H1 (cell line): ENCODE data around the gene PRKCA. TPM values are rescaled to one million over a fixed set of nuclear protein-coding genes. Genes with fewer than 3 reads are reported as not detected.

Source experiments
- CTCF ChIA-PET: fragments of 300-600 bp; sonication (Branson Sonifier 250); formaldehyde crosslinking; loops from one replicate; lab custom pipeline; 2021; ENCODE audit not compliant: partially characterized antibody; lab: Charles Lee
- POLR2A ChIA-PET: fragments of 300-600 bp; sonication (Branson Sonifier 250); formaldehyde crosslinking; loops from one replicate; lab custom pipeline; 2021; ENCODE audit warnings: inconsistent platforms; ENCODE audit not compliant: partially characterized antibody; lab: Charles Lee
- DNase-seq, 2 experiments: peaks; one replicate each; pipeline versions ENCODE4 v3.0.0 to v3.0.0-alpha.2; 2010 to 2022; ENCODE audit warnings: low spot score in 2 of 2, low read depth in 1 of 2, mixed read lengths in 1 of 2
- FAIRE-seq: peaks from 2 replicates; lab custom pipeline; 2011; peaks lifted over from hg19 to GRCh38; lab: Jason Lieb, UNC
- H2AFZ ChIP-seq: 2 replicates; pipeline ENCODE4 v1.8.1; 2012; ENCODE audit warnings: low read length, inconsistent platforms
- H2AK5ac ChIP-seq: 2 replicates; pipeline ENCODE4 v1.6.1; 2013; ENCODE audit warnings: low read depth, low read length
- H2BK120ac ChIP-seq: replicated peaks from 2 replicates; pipeline ENCODE3; 2013; ENCODE audit warnings: low read depth, low read length, inconsistent platforms
- H2BK12ac ChIP-seq: 2 replicates; pipeline ENCODE4 v1.6.1; 2013; ENCODE audit warnings: low read depth, low read length
- H2BK15ac ChIP-seq: 2 replicates; pipeline ENCODE4 v1.6.1; 2013; ENCODE audit warnings: low read length
- H2BK20ac ChIP-seq: 2 replicates; pipeline ENCODE4 v1.6.1; 2013; ENCODE audit warnings: low read length
- H2BK5ac ChIP-seq: 2 replicates; pipeline ENCODE4 v1.6.1; 2013; ENCODE audit warnings: low read depth, low read length
- H3K14ac ChIP-seq: 2 replicates; pipeline ENCODE4 v1.6.1; 2013; ENCODE audit warnings: inconsistent platforms; ENCODE audit not compliant: insufficient read length
- H3K18ac ChIP-seq: 2 replicates; pipeline ENCODE4 v1.6.1; 2013; ENCODE audit warnings: low read length; ENCODE audit errors: extremely low read depth
- H3K23ac ChIP-seq: 2 replicates; pipeline ENCODE4 v1.6.1; 2013; ENCODE audit warnings: inconsistent platforms; ENCODE audit not compliant: insufficient read length
- H3K23me2 ChIP-seq: 2 replicates; pipeline ENCODE4 v1.6.1; 2013; ENCODE audit warnings: low read depth, low read length
- H3K27ac ChIP-seq: 2 replicates; pipeline ENCODE4 v1.6.1; 2011; ENCODE audit warnings: low read depth, low read length, inconsistent platforms
- H3K27me3 ChIP-seq, 4 experiments: replicated peaks in 1 of 4; 1 replicate in 1 of 4; 2 replicates in 3 of 4; pipeline versions ENCODE4 v1.6.1 to v1.8.1; 2011 to 2013; ENCODE audit warnings: low read length in 3 of 4, mild to moderate bottlenecking in 3 of 4, inconsistent platforms in 2 of 4, mixed read lengths in 2 of 4, moderate library complexity in 1 of 4; ENCODE audit not compliant: control insufficient read depth in 3 of 4, insufficient read depth in 3 of 4; ENCODE audit errors: extremely low read depth in 1 of 4
- H3K36me3 ChIP-seq, 4 experiments: 2 replicates each; pipeline versions ENCODE4 v1.6.1 to v1.8.1; 2011 to 2013; ENCODE audit warnings: mild to moderate bottlenecking in 4 of 4, low read length in 3 of 4, moderate library complexity in 2 of 4, control low read depth in 1 of 4, inconsistent platforms in 1 of 4; ENCODE audit not compliant: insufficient read depth in 4 of 4, control insufficient read depth in 2 of 4
- H3K4ac ChIP-seq: replicated peaks from 2 replicates; pipeline ENCODE3; 2013; ENCODE audit warnings: low read length, low read depth, mixed read lengths, inconsistent platforms; ENCODE audit not compliant: insufficient read length
- H3K4me1 ChIP-seq, 4 experiments: replicated peaks in 1 of 4; 1 replicate in 1 of 4; 2 replicates in 3 of 4; pipeline versions ENCODE4 v1.6.1 to v1.8.1; 2011 to 2013; ENCODE audit warnings: low read length in 3 of 4, inconsistent platforms in 2 of 4, mixed read lengths in 1 of 4; ENCODE audit not compliant: insufficient read depth in 4 of 4, control insufficient read depth in 3 of 4
- H3K4me2 ChIP-seq, 2 experiments: 2 replicates each; pipeline versions ENCODE4 v1.6.1 to v1.8.1; 2011 to 2013; ENCODE audit warnings: low read depth in 2 of 2, low read length in 2 of 2, control low read depth in 1 of 2, inconsistent platforms in 1 of 2, mild to moderate bottlenecking in 1 of 2; ENCODE audit not compliant: insufficient read depth in 1 of 2
- H3K4me3 ChIP-seq, 4 experiments: fragments of 200-600, 300-600 bp in 1 of 4; sonication (generic), shearing (Covaris generic), sonication (Bioruptor Twin) in 1 of 4; 2 replicates each; pipeline versions ENCODE4 v1.5.1 to v1.8.1; 2011 to 2016; ENCODE audit warnings: low read length in 4 of 4, low read depth in 3 of 4, control low read depth in 2 of 4, inconsistent platforms in 2 of 4, mild to moderate bottlenecking in 2 of 4, mixed read lengths in 1 of 4, moderate library complexity in 1 of 4; ENCODE audit not compliant: insufficient read depth in 2 of 4; ENCODE audit errors: extremely low read depth in 1 of 4
- H3K56ac ChIP-seq: replicated peaks from 2 replicates; pipeline ENCODE3; 2013; ENCODE audit warnings: low read depth, mild to moderate bottlenecking, mixed read lengths, low read length, inconsistent platforms; ENCODE audit not compliant: insufficient read length
- H3K79me1 ChIP-seq: 2 replicates; pipeline ENCODE4 v1.6.1; 2013; ENCODE audit warnings: low read depth, low read length, control low read depth
- H3K79me2 ChIP-seq, 2 experiments: 2 replicates each; pipeline versions ENCODE4 v1.6.1 to v1.8.1; 2012 to 2013; ENCODE audit warnings: low read length in 2 of 2, mild to moderate bottlenecking in 2 of 2, inconsistent platforms in 1 of 2; ENCODE audit not compliant: insufficient read depth in 2 of 2, control insufficient read depth in 1 of 2
- H3K9ac ChIP-seq, 4 experiments: replicated peaks in 1 of 4; 1 replicate in 1 of 4; 2 replicates in 3 of 4; pipeline versions ENCODE4 v1.6.1 to v1.8.1; 2011 to 2013; ENCODE audit warnings: low read depth in 3 of 4, low read length in 3 of 4, control low read depth in 2 of 4, mild to moderate bottlenecking in 2 of 4, moderate library complexity in 2 of 4, inconsistent platforms in 1 of 4; ENCODE audit errors: extremely low read depth in 1 of 4
- H3K9me3 ChIP-seq, 2 experiments: 2 replicates each; pipeline versions ENCODE4 v1.6.1 to v1.8.1; 2012 to 2013; ENCODE audit warnings: mild to moderate bottlenecking in 2 of 2, moderate library complexity in 2 of 2, control low read depth in 1 of 2, inconsistent platforms in 1 of 2, low read depth in 1 of 2, low read length in 1 of 2, mixed read lengths in 1 of 2; ENCODE audit not compliant: insufficient read depth in 2 of 2
- H4K20me1 ChIP-seq, 2 experiments: replicated peaks in 1 of 2; 2 replicates each; pipeline versions ENCODE3 to v1.8.1; 2011 to 2013; ENCODE audit warnings: inconsistent platforms in 2 of 2, low read length in 2 of 2, mild to moderate bottlenecking in 1 of 2; ENCODE audit not compliant: insufficient read depth in 2 of 2, control insufficient read depth in 1 of 2
- H4K5ac ChIP-seq: 2 replicates; pipeline ENCODE4 v1.6.1; 2013; ENCODE audit warnings: low read length, low read depth, mixed read lengths, inconsistent platforms; ENCODE audit not compliant: insufficient read length
- H4K8ac ChIP-seq: 2 replicates; pipeline ENCODE4 v1.8.0; 2013; ENCODE audit warnings: mild to moderate bottlenecking, moderate library complexity, low read length, inconsistent platforms; ENCODE audit not compliant: insufficient read depth; ENCODE audit errors: extremely low read depth
- H4K91ac ChIP-seq: replicated peaks from 2 replicates; pipeline ENCODE3; 2013; ENCODE audit warnings: low read length, mixed read lengths, inconsistent platforms; ENCODE audit not compliant: insufficient read length
- CBX8 ChIP-seq: fragments of 300-800, 300-1000 bp; sonication (generic); IDR thresholded peaks from 2 replicates; pipeline ENCODE4 v1.7.1; 2016; ENCODE audit warnings: low read depth, low read length, borderline replicate concordance
- CTCF ChIP-seq, 3 experiments: IDR thresholded peaks; 1 replicate in 2 of 3; 2 replicates in 1 of 3; pipeline versions ENCODE4 v1.5.1 to v1.6.1; 2011; ENCODE audit warnings: low read length in 3 of 3, mild to moderate bottlenecking in 3 of 3, inconsistent platforms in 2 of 3, low read depth in 1 of 3, moderate library complexity in 1 of 3; ENCODE audit not compliant: insufficient read depth in 1 of 3; ENCODE audit errors: control extremely low read depth in 1 of 3
- GTF2F1 ChIP-seq: IDR thresholded peaks from 2 replicates; pipeline ENCODE4 v1.6.1; 2012; ENCODE audit warnings: low read depth, low read length, improper control_type of control experiment, borderline replicate concordance
- SIN3A ChIP-seq, 2 experiments: IDR thresholded peaks in 1 of 2; conservative IDR thresholded peaks in 1 of 2; 2 replicates each; pipeline ENCODE4 v1.6.1; 2011 to 2012; ENCODE audit warnings: low read length in 2 of 2, improper control_type of control experiment in 1 of 2, low read depth in 1 of 2, mild to moderate bottlenecking in 1 of 2
- SP1 ChIP-seq: IDR thresholded peaks from 2 replicates; pipeline ENCODE4 v1.6.1; 2011; ENCODE audit warnings: low read depth, low read length
- SP4 ChIP-seq: IDR thresholded peaks from 2 replicates; pipeline ENCODE4 v1.6.1; 2012; ENCODE audit warnings: low read length, inconsistent platforms
- SUZ12 ChIP-seq: fragments of 200-600 bp; sonication (generic); IDR thresholded peaks from 2 replicates; pipeline ENCODE4 v1.6.1; 2012; ENCODE audit warnings: mild to moderate bottlenecking, inconsistent platforms, low read length, moderate library complexity, mixed read lengths
- WGBS, 2 experiments: shearing (Covaris generic) in 1 of 2; methylation state at CpG; one replicate each; pipeline versions ENCODE4 v1.1.6 to v1.1.7; 2013 to 2015; ENCODE audit warnings: low lambda C conversion rate in 2 of 2, mixed read lengths in 2 of 2, inconsistent platforms in 1 of 2, low coverage in 1 of 2, missing lambda C conversion rate in 1 of 2; ENCODE audit not compliant: insufficient replicate concordance in 2 of 2, insufficient coverage in 1 of 2, insufficient read length in 1 of 2; ENCODE audit errors: extremely low coverage in 1 of 2, missing lambda C conversion rate in 1 of 2; 5-methylcytosine and 5-hydroxymethylcytosine counted together
- polyA plus RNA-seq, 7 experiments: library from polyadenylated mRNA; depleted of rRNA in 3 of 7; stranded (reverse) in 5 of 7; unstranded in 2 of 7; fragments of >200 nt in 5 of 7; fragments of 200-250 nt in 2 of 7; gene quantifications; 1 replicate in 5 of 7; 2 replicates in 1 of 7; 4 replicates in 1 of 7; pipeline versions ENCODE4 v1.2.1 to v1.2.3, GENCODE V29; 2011 to 2013; ENCODE audit warnings: missing spikeins in 2 of 7, mixed read lengths in 2 of 7
- total RNA-seq: library from RNA; stranded (reverse); fragmentation: NEBNext Ultra II Directional; extraction: Animal tissue kit (Norgen Biotek cat#: 25700); gene quantifications from 2 replicates; pipeline ENCODE4 v1.2.1, GENCODE V29; 2021

Gene PRKCA
- total and polyA plus RNA-seq, 2 of the 8 experiments (the other 6 are each of a cell fraction or from before 2014, with no cell fraction given), result 5.8 to 17.8 TPM

GRCh38 chr17:66722341-66722740 is 419.9 kb downstream of the PRKCA start:
- H3K4me1 ChIP-seq, result peaks cover 8 to 23% (median 11%) of the 10 kb centered on the region in 4 experiments
- no peaks in the 10 kb centered on the region for H3K27me3 ChIP-seq
- no peak overlapping the region for H3K14ac ChIP-seq
- H3K27ac ChIP-seq, result no peak overlapping the region
- WGBS, 2 experiments, result 58% methylated on average over 2 of the region's 2 CpGs; no CpG with 5 or more reads in 1 of the 2 experiments
- no peak for FAIRE-seq
- peak overlapping the region; percentile 53; the same call in 1 of the 2 replicates for H2AK5ac ChIP-seq
- peak overlapping the region; percentile 37 for H2BK120ac ChIP-seq
- CTCF ChIA-PET, result interaction anchor here (0.7 to 6.2 kb wide), 8 partner anchors 9 to 210 kb away, joined by 3 to 37 read pairs (median 4); no protein-coding TSS in a partner anchor
- H2BK20ac ChIP-seq, result peak overlapping the region; percentile 52; the same call in 1 of the 2 replicates
- no peak for DNase-seq
- no peak overlapping the region for H2BK5ac ChIP-seq
- no peak overlapping the region for H4K5ac ChIP-seq
- no peak overlapping the region for H2BK12ac ChIP-seq
- H3K4me3 ChIP-seq, result no peak overlapping the region
- no peaks in the 10 kb centered on the region for H3K23me2 ChIP-seq
- H3K79me1 ChIP-seq, result no peaks in the 10 kb centered on the region
- H3K18ac ChIP-seq, result no peak overlapping the region
- H3K9ac ChIP-seq, result no peak overlapping the region
- no peak overlapping the region for H3K4ac ChIP-seq
- no peak overlapping the region for H2AFZ ChIP-seq
- H3K79me2 ChIP-seq, result no peaks in the 10 kb centered on the region
- H4K91ac ChIP-seq, result no peak overlapping the region
- peak overlapping the region; percentile 14 to 37; a peak in 2 of 4 replicates for H3K4me2 ChIP-seq
- POLR2A ChIA-PET, result interaction anchor here (0.8 to 0.9 kb wide), 2 partner anchors 10 to 40 kb away, joined by 3 read pairs; no protein-coding TSS in a partner anchor
- H3K36me3 ChIP-seq, result no peaks in the 10 kb centered on the region
- H2BK15ac ChIP-seq, result no peak overlapping the region
- no peak overlapping the region for H3K56ac ChIP-seq
- H4K8ac ChIP-seq, result no peak overlapping the region
- H3K23ac ChIP-seq, result no peak overlapping the region
- H4K20me1 ChIP-seq, result no peaks in the 10 kb centered on the region
- TF ChIP-seq SP1 (no peak), CBX8 (no peak), SUZ12 (no peak), CTCF (IDR thresholded peaks at IDR 0.05; ENCODE audit: control extremely low read depth in 1 of 3, insufficient read depth in 1 of 3, low read depth in 1 of 3, low read length in 3 of 3) (no peak), SP4 (no peak), GTF2F1 (no peak), SIN3A (conservative IDR thresholded peaks at IDR 0.05 in 1 of 2, IDR thresholded peaks at IDR 0.05 in 1 of 2; ENCODE audit: low read depth in 1 of 2, low read length in 2 of 2) (no peak)
- H3K9me3 ChIP-seq, result no peaks in the 10 kb centered on the region
